ENCODE results near the gene STAT1.

STAT1 gene

DNA sequence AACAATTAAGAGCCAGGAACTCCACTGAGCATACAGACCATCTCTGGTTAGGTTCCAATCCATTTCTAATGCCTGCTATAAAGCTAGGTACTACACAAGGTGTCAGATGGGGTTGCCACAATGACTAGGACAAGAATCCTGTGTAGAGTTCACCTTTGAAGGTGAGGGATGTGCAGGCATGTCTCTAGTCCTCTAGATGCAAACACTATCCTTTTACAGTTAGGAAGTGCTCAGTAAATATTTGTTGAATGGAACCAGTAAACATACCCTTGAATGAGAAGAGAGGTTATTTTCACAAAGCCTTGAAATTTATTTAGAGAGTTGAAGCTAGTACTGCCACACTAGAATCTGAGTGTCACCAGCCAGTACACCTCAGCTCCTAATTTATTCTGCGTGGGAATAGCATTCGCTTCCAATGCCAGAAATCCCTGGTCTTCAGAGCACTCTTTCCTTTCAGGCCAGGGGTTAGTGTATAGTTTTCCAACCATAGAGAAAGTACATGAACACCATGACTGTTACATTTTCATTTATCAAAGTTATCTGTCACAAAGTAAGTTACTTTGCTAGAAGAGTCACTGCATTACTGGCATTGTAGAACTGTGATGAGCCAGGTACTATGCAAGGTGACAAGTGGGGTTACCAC, 48.3 kb downstream of the STAT1 start:
- Histone ChIP-seq H3K4me3 (ENCODE audit: low read depth, low read length) (no peak overlapping the region), H3K9me3 (ENCODE audit: control insufficient read depth, insufficient read depth, low read depth, low read length) (no peaks in the 10 kb centered on the region), H3K36me3 (ENCODE audit: control insufficient read depth in 2 of 2, insufficient read depth in 1 of 2, low read length in 2 of 2) (peaks cover under 1 to 71% of the 10 kb centered on the region in 2 experiments; a peak in 2 of 3 replicates), H3K27ac (ENCODE audit: extremely low read depth, low read depth, low read length) (no peak overlapping the region), H3K4me1 (ENCODE audit: control insufficient read depth, insufficient read depth, low read length) (no peaks in the 10 kb centered on the region)
- CTCF ChIA-PET = interaction anchor here (0.7 kb wide), 1 partner anchor 409 kb away, joined by 3 read pairs; no protein-coding TSS in a partner anchor
- POLR2A ChIA-PET = no interaction called here
- no peak for TF ChIP-seq ZNF404 (tag by site-specific recombination; IDR thresholded peaks at IDR 0.05)
- TF ChIP-seq, protein P1, sequence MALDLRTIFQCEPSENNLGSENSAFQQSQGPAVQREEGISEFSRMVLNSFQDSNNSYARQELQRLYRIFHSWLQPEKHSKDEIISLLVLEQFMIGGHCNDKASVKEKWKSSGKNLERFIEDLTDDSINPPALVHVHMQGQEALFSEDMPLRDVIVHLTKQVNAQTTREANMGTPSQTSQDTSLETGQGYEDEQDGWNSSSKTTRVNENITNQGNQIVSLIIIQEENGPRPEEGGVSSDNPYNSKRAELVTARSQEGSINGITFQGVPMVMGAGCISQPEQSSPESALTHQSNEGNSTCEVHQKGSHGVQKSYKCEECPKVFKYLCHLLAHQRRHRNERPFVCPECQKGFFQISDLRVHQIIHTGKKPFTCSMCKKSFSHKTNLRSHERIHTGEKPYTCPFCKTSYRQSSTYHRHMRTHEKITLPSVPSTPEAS (tag by site-specific recombination; IDR thresholded peaks at IDR 0.05) = no peak
- no peak for TF ChIP-seq ZNF132 (tag by site-specific recombination; IDR thresholded peaks at IDR 0.05; ENCODE audit: borderline replicate concordance)
- TF ChIP-seq YY2 (tag by site-specific recombination; IDR thresholded peaks at IDR 0.05) = no peak
- TF ChIP-seq ZBTB20 (tag by site-specific recombination; IDR thresholded peaks at IDR 0.05) = no peak

DNA sequence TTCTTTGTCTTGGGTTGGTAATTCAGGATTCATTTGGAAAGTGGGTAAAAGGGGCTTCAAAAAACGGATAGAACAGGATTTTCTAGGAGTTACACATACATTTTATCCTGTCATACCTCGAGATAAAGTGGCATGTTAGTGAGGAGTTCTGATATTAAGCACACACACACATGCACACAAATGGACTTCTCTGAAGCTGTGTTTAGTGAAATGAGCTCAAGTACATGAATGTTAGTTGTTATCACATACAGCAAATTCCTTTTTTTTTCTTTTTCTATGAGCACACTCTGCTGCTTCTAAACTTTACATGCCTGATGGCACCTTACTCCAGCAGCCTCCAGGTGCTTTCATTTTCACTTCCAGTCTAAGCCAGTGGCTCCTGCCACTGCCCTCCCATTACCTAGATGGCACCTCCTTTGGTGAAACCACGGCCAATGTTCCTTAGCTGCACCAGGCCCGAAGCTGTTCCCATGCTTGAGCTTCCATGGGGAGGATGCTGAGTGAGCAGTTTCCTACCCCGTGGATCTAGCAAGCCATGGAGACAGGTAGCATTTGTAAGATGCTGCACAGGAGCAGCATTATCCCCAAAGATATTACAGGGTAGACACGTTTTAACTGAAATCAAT, 49.7 kb downstream of the STAT1 start:
- Histone ChIP-seq H3K27ac (ENCODE audit: extremely low read depth, low read depth, low read length) (no peak overlapping the region), H3K9me3 (ENCODE audit: control insufficient read depth, insufficient read depth, low read depth, low read length) (no peaks in the 10 kb centered on the region), H3K36me3 (ENCODE audit: control insufficient read depth in 2 of 2, insufficient read depth in 1 of 2, low read length in 2 of 2) (peaks cover 0 to 57% of the 10 kb centered on the region in 2 experiments; a peak in 2 of 3 replicates), H3K4me3 (ENCODE audit: low read depth, low read length) (no peak overlapping the region), H3K4me1 (ENCODE audit: control insufficient read depth, insufficient read depth, low read length) (no peaks in the 10 kb centered on the region)
- CTCF ChIA-PET = interaction anchor here (1.4 kb wide), 1 partner anchor 113 kb away, joined by 3 read pairs; no protein-coding TSS in a partner anchor
- POLR2A ChIA-PET = no interaction called here
- TF ChIP-seq GLI4 (tag by site-specific recombination; IDR thresholded peaks at IDR 0.05) = no peak
- no peak for TF ChIP-seq ZNF501 (tag by site-specific recombination; IDR thresholded peaks at IDR 0.05)
- TF ChIP-seq, protein P2, sequence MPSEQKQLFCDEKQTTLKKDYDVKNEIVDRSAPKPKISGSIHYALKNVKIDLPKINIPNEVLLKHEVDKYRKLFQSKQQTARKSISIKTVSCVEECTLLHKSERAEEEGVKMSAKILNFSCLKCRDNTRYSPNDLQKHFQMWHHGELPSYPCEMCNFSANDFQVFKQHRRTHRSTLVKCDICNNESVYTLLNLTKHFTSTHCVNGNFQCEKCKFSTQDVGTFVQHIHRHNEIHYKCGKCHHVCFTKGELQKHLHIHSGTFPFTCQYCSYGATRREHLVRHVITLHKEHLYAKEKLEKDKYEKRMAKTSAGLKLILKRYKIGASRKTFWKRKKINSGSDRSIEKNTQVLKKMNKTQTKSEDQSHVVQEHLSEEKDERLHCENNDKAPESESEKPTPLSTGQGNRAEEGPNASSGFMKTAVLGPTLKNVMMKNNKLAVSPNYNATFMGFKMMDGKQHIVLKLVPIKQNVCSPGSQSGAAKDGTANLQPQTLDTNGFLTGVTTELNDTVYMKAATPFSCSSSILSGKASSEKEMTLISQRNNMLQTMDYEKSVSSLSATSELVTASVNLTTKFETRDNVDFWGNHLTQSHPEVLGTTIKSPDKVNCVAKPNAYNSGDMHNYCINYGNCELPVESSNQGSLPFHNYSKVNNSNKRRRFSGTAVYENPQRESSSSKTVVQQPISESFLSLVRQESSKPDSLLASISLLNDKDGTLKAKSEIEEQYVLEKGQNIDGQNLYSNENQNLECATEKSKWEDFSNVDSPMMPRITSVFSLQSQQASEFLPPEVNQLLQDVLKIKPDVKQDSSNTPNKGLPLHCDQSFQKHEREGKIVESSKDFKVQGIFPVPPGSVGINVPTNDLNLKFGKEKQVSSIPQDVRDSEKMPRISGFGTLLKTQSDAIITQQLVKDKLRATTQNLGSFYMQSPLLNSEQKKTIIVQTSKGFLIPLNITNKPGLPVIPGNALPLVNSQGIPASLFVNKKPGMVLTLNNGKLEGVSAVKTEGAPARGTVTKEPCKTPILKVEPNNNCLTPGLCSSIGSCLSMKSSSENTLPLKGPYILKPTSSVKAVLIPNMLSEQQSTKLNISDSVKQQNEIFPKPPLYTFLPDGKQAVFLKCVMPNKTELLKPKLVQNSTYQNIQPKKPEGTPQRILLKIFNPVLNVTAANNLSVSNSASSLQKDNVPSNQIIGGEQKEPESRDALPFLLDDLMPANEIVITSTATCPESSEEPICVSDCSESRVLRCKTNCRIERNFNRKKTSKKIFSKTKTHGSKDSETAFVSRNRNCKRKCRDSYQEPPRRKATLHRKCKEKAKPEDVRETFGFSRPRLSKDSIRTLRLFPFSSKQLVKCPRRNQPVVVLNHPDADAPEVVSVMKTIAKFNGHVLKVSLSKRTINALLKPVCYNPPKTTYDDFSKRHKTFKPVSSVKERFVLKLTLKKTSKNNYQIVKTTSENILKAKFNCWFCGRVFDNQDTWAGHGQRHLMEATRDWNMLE (tag by site-specific recombination; conservative IDR thresholded peaks at IDR 0.05; ENCODE audit: low read depth) = no peak
- no peak for TF ChIP-seq HOXD13 (CRISPR knock-in tag; IDR thresholded peaks at IDR 0.05; ENCODE audit: borderline replicate concordance)
- no peak for TF ChIP-seq ZNF16 (tag by site-specific recombination; IDR thresholded peaks at IDR 0.05; ENCODE audit: low read depth)
- TF ChIP-seq ZBTB7A (tag by site-specific recombination; IDR thresholded peaks at IDR 0.05; ENCODE audit: low read depth) = no peak
- TF ChIP-seq, protein P3, sequence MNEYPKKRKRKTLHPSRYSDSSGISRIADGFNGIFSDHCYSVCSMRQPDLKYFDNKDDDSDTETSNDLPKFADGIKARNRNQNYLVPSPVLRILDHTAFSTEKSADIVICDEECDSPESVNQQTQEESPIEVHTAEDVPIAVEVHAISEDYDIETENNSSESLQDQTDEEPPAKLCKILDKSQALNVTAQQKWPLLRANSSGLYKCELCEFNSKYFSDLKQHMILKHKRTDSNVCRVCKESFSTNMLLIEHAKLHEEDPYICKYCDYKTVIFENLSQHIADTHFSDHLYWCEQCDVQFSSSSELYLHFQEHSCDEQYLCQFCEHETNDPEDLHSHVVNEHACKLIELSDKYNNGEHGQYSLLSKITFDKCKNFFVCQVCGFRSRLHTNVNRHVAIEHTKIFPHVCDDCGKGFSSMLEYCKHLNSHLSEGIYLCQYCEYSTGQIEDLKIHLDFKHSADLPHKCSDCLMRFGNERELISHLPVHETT (tag by site-specific recombination; IDR thresholded peaks at IDR 0.05) = no peak
- TF ChIP-seq, protein P4, sequence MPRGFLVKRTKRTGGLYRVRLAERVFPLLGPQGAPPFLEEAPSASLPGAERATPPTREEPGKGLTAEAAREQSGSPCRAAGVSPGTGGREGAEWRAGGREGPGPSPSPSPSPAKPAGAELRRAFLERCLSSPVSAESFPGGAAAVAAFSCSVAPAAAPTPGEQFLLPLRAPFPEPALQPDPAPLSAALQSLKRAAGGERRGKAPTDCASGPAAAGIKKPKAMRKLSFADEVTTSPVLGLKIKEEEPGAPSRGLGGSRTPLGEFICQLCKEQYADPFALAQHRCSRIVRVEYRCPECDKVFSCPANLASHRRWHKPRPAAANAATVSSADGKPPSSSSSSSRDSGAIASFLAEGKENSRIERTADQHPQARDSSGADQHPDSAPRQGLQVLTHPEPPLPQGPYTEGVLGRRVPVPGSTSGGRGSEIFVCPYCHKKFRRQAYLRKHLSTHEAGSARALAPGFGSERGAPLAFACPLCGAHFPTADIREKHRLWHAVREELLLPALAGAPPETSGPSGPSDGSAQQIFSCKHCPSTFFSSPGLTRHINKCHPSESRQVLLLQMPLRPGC (tag by site-specific recombination; IDR thresholded peaks at IDR 0.05) = no peak
- no peak for TF ChIP-seq ZNF707 (tag by site-specific recombination; IDR thresholded peaks at IDR 0.05)
- no peak for TF ChIP-seq ZNF561 (tag by site-specific recombination; IDR thresholded peaks at IDR 0.05; ENCODE audit: borderline replicate concordance)
- no peak for TF ChIP-seq ZBTB8A (tag by site-specific recombination; IDR thresholded peaks at IDR 0.05)
- TF ChIP-seq, protein P5, sequence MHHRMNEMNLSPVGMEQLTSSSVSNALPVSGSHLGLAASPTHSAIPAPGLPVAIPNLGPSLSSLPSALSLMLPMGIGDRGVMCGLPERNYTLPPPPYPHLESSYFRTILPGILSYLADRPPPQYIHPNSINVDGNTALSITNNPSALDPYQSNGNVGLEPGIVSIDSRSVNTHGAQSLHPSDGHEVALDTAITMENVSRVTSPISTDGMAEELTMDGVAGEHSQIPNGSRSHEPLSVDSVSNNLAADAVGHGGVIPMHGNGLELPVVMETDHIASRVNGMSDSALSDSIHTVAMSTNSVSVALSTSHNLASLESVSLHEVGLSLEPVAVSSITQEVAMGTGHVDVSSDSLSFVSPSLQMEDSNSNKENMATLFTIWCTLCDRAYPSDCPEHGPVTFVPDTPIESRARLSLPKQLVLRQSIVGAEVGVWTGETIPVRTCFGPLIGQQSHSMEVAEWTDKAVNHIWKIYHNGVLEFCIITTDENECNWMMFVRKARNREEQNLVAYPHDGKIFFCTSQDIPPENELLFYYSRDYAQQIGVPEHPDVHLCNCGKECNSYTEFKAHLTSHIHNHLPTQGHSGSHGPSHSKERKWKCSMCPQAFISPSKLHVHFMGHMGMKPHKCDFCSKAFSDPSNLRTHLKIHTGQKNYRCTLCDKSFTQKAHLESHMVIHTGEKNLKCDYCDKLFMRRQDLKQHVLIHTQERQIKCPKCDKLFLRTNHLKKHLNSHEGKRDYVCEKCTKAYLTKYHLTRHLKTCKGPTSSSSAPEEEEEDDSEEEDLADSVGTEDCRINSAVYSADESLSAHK (tag by site-specific recombination; IDR thresholded peaks at IDR 0.05) = no peak
- TF ChIP-seq ZNF837 (tag by site-specific recombination; IDR thresholded peaks at IDR 0.05) = no peak
- TF ChIP-seq ZFP37 (tag by site-specific recombination; IDR thresholded peaks at IDR 0.05) = no peak
- TF ChIP-seq ZSCAN16 (tag by site-specific recombination; IDR thresholded peaks at IDR 0.05) = no peak
- no peak for TF ChIP-seq ZNF791 (tag by site-specific recombination; IDR thresholded peaks at IDR 0.05)

All from HEK293 (cell line).